Muscle layer of duodenum (tissue), 2 donors: ENCODE results near the gene PATJ.
"Not testable (repeated sequence)": the region's sequence is repeated elsewhere in the genome, so short reads cannot be mapped to it uniquely, and the experiment has no call there.

ENCODE experiments used
- H3K27ac ChIP-seq: one replicate; pipeline ENCODE4 v1.7.0; 2013; ENCODE audit warnings: mild to moderate bottlenecking, low read length
- H3K27me3 ChIP-seq: one replicate; pipeline ENCODE4 v1.7.0; 2013; ENCODE audit warnings: low read depth, mild to moderate bottlenecking, control low read depth, low read length
- H3K36me3 ChIP-seq, 2 donors: one replicate each; pipeline ENCODE4 v1.7.0; 2013; ENCODE audit warnings: low read length in 2 of 2, control low read depth in 1 of 2, mild to moderate bottlenecking in 1 of 2; ENCODE audit not compliant: insufficient read depth in 2 of 2, control insufficient read depth in 1 of 2
- H3K4me1 ChIP-seq, 2 donors: one replicate each; pipeline ENCODE4 v1.7.0; 2013; ENCODE audit warnings: low read length in 2 of 2, mild to moderate bottlenecking in 2 of 2, control low read depth in 1 of 2, moderate library complexity in 1 of 2; ENCODE audit not compliant: insufficient read depth in 2 of 2, control insufficient read depth in 1 of 2
- H3K4me3 ChIP-seq, 2 donors: one replicate each; pipeline ENCODE4 v1.7.0; 2013; ENCODE audit warnings: low read length in 2 of 2, low read depth in 1 of 2, mild to moderate bottlenecking in 1 of 2
- H3K9me3 ChIP-seq, 2 donors: one replicate each; pipeline ENCODE4 v1.7.0; 2013; ENCODE audit warnings: low read length in 2 of 2, control low read depth in 1 of 2, mild to moderate bottlenecking in 1 of 2; ENCODE audit not compliant: control insufficient read depth in 1 of 2
- donor health status: healthy.

PATJ gene

DNA sequence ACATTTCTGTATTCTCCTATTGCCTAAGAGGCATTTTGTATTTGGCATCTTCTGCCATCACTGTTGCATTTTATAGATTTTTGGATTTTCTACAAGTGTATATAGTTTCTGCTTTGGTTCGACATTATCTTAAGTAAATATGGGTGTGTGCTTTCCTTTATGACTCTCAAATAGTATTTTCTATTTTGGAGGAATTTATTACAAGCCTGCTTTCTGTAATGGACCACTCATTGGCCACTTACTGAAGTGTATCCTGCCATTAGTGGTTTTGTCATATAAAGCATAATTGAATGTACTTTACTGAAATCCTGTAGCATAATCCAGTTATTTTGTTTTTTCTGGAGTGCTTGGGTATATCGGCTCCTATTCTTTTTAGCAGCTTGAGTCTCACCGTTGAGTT lies 184.3 kb downstream of the PATJ start:
- no peaks in the 10 kb centered on the region for H3K4me1 ChIP-seq
- H3K4me3 ChIP-seq, result no peak overlapping the region
- H3K9me3 ChIP-seq, result no peaks in the 10 kb centered on the region
- H3K27me3 ChIP-seq, result no peaks in the 10 kb centered on the region
- no peak overlapping the region for H3K27ac ChIP-seq
- peaks cover 5 to 6% of the 10 kb centered on the region in 2 donors for H3K36me3 ChIP-seq

DNA sequence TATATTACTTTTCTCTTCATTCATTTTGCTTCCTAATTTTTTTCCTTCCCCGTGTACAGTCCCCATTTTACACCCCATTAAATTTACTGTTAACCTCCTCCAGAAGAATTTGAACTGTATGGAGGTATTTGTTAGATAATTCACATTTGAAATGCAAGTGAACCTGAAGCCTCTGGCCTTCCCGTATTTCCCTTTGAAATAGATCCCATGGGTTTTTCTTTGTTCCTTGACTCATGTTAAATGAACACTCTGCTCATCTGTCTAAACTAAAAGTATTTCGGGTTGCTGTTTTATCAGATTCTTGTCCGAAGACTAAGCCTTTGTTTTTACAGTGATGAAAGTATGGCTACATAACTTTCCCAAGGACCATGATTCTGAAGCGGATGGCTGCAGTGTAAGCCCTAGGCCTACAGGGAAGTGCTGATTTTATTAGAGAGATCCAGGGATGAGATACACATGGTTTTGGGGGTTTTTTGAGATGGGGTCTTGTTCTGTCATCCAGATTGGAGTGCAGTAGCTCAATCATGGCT lies 187.9 kb downstream of the PATJ start:
- peaks cover 5 to 6% of the 10 kb centered on the region in 2 donors for H3K36me3 ChIP-seq
- no peaks in the 10 kb centered on the region for H3K9me3 ChIP-seq
- no peaks in the 10 kb centered on the region for H3K4me1 ChIP-seq
- H3K27ac ChIP-seq, result no peak overlapping the region
- H3K27me3 ChIP-seq, result no peaks in the 10 kb centered on the region
- H3K4me3 ChIP-seq, result no peak overlapping the region

DNA sequence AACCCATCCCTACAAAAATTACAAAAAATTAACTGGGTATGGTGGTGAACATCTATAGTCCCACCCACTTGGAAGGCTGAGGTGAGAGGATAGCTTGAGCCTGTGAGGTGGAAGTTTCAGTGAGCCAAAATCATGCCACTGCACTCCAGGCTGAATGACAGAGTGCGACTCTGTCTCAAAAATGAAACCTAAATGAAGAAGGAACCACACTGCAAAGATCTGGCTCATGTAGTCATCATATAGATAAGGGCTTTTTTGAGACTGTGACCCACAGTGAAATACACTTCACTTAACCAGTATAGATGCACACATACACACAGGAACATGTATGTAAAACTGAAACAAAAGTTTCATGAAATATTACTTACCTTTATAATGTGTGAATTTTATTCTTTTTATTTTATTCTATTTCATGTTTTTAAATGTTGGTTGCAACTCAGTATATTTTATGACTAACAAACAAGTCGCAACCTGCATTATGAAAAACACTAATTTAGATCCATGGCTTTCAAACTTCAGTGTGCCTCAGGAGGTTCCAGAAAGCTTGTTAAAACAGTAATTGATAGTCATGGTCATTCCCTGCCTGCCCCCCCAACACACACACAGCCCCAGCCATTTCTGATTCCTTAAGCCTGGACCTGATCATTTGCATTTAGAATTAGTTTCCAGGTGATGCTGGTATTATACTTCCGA lies 189.5 kb downstream of the PATJ start:
- H3K9me3 ChIP-seq, result no peaks in the 10 kb centered on the region
- peaks cover 5 to 6% of the 10 kb centered on the region in 2 donors for H3K36me3 ChIP-seq
- H3K4me1 ChIP-seq, result no peaks in the 10 kb centered on the region
- no peaks in the 10 kb centered on the region for H3K27me3 ChIP-seq
- H3K27ac ChIP-seq, result no peak overlapping the region
- no peak overlapping the region for H3K4me3 ChIP-seq

DNA sequence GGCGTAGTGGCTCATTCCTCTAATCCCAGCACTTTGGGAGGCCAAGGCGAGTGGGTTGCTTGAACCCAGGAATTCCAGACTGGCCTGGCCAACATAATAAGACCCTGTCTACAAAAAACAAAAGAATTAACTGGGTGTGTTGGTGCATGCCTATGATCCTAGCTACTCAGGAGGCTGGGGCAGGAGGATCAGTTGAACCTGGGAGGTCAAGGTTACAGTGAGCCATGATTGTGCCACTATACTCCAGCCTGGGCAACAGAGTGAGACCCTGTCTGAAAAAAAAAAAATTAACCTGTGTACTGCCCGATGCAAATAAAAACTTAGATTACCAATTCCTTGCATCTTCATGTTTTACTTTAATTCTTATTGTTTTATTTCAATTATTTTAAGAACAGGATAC lies 193.2 kb downstream of the PATJ start:
- H3K4me1 ChIP-seq, result no peaks in the 10 kb centered on the region
- no peaks in the 10 kb centered on the region for H3K36me3 ChIP-seq
- no peak overlapping the region for H3K27ac ChIP-seq
- no peaks in the 10 kb centered on the region for H3K9me3 ChIP-seq
- H3K27me3 ChIP-seq, result no peaks in the 10 kb centered on the region
- H3K4me3 ChIP-seq, result no peak overlapping the region

DNA sequence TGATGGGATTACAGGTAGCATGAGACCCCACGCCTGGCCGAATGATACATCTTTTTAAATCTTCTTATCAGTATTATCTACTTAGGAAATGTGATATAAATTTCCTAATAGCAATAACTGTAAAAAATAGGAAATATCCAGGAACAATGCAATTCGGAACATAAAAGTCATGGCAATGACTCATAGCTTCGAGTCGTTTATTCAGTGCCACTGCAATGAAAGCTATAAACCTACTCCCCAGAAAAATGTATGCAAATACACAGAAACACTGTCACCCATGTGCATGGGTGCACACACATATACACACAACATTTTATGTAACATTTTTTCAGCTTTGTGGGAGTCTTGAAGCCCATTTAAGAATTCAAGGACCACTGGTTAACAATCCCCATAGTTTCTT lies 194.6 kb downstream of the PATJ start:
- Histone ChIP-seq H3K4me3 (no peak overlapping the region), H3K27me3 (no peaks in the 10 kb centered on the region), H3K4me1 (no peaks in the 10 kb centered on the region), H3K9me3 (no peaks in the 10 kb centered on the region), H3K27ac (no peak overlapping the region), H3K36me3 (no peaks in the 10 kb centered on the region)

DNA sequence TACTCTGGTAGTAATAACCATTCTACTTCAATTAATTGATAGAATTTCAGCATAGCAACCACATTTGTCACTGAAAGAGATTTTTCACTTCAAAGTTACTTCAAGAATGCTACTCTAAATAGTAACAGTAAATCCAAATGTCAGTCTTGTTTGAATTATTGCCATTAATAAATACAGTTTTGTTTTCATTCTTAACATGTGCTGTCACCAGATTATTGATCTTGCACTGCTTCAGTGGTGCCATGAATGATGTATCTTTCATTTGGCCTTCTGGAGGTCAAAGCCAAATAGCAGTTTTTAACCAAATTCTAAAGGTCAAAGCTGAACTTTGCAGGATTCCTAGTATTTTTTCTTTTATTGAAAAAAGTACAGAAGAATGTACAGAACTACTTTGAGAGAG lies 199.5 kb downstream of the PATJ start:
- no peaks in the 10 kb centered on the region for H3K4me1 ChIP-seq
- no peaks in the 10 kb centered on the region for H3K36me3 ChIP-seq
- H3K4me3 ChIP-seq, result no peak overlapping the region
- no peak overlapping the region for H3K27ac ChIP-seq
- H3K27me3 ChIP-seq, result no peaks in the 10 kb centered on the region
- H3K9me3 ChIP-seq, result no peaks in the 10 kb centered on the region

DNA sequence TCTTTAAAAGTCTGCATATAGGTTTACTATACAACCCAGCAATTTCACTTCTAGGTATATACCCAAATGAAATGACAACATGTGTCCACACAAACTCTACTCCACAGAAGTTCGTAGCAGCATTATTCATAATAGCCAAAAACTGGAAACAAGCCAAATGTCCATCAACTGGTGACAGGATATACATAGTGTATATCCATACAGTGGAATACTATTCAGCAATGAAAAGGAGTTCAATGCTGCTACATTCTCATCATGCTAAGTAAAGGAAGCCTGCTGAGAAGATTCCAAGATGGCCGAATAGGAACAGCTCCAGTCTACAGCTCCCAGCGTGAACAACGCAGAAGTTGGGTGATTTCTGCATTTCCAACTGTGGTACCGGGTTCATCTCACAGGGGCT lies 200.6 kb downstream of the PATJ start:
- Histone ChIP-seq H3K4me3 (no peak overlapping the region), H3K36me3 (no peaks in the 10 kb centered on the region), H3K27me3 (no peaks in the 10 kb centered on the region), H3K27ac (no peak overlapping the region), H3K4me1 (no peaks in the 10 kb centered on the region), H3K9me3 (no peaks in the 10 kb centered on the region)

DNA sequence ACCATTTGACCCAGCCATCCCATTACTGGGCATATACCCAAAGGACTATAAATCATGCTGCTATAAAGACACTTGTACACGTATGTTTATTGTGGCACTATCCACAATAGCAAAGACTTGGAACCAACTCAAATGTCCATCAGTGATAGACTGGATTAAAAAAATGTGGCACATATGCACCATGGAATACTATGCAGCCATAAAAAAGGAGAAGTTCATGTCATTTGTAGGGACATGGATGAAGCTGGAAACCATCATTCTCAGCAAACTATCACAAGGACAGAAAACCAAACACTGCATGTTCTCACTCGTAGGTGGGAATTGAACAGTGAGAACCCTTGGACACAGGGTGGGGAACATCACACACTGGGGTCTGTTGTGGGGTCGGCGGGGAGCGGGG lies 206.4 kb downstream of the PATJ start:
- not testable (repeated sequence) for H3K27ac ChIP-seq, H3K9me3 ChIP-seq, H3K27me3 ChIP-seq, H3K4me3 ChIP-seq, H3K36me3 ChIP-seq, H3K4me1 ChIP-seq

DNA sequence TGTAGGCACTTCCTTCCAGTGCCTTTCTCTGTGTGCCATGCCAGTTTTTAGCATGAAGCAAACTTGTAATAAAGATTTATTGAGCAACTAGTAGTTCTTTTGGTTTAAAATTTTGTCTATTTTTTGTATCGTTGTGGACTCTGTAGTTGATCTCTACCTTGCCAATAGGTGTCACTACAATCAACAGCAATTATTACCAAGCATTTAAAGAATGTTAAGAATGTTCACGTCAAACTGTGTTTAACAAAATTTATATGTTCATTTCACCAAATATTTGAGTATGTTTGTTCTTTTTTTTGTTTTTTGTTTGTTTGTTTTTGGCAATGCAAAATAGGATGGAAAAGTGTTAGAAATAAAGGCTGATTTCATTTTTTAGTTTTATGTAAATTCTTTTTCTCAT lies 208.1 kb downstream of the PATJ start:
- Histone ChIP-seq H3K27ac (no peak overlapping the region), H3K36me3 (no peaks in the 10 kb centered on the region), H3K27me3 (no peaks in the 10 kb centered on the region), H3K9me3 (peaks cover 0 to 2% of the 10 kb centered on the region in 2 donors), H3K4me3 (no peak overlapping the region), H3K4me1 (no peaks in the 10 kb centered on the region)

DNA sequence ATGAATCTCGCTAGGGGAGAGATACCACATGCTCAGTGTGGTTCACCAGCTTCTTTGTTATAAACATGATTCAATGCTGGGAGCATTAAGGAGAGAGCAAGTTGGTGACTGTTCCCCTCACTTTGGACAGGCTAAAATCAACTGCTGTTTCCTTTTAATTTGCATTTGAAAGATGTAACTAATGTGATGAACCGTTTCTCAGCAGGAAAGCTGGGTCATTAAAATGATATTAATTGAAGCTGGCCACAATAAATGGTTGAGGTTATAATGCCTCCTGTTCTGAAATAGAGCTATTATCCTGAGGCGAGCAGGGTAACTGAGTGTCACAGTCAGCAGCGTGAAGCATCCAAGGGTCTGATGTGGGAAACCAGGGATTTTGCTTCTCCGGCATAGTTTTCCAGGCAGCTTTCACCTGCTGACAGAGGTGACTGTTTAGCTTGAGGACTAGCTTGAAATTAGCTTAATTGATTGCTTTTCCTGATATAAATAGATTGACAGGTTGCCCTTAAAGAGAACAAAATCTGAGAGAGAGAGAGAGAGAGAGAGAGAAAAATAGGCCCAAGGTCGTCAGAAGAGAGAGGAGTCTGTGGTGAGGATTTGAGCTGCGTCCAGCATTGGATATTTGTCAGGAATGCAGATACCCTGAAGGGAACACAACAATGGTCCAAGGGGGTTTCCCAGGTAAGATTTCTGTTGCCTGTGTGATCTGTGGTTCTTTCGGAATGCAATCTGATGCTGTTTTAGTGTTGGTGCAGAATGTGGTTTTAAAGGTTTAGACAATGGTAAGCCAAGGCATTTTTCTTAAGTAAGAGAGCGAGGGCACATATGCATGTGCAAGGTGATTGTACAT lies 209.7 kb downstream of the PATJ start:
- H3K27me3 ChIP-seq, result no peaks in the 10 kb centered on the region
- H3K27ac ChIP-seq, result no peak overlapping the region
- H3K4me1 ChIP-seq, result no peaks in the 10 kb centered on the region
- peaks cover 0 to 2% of the 10 kb centered on the region in 2 donors for H3K9me3 ChIP-seq
- H3K4me3 ChIP-seq, result no peak overlapping the region
- no peaks in the 10 kb centered on the region for H3K36me3 ChIP-seq

DNA sequence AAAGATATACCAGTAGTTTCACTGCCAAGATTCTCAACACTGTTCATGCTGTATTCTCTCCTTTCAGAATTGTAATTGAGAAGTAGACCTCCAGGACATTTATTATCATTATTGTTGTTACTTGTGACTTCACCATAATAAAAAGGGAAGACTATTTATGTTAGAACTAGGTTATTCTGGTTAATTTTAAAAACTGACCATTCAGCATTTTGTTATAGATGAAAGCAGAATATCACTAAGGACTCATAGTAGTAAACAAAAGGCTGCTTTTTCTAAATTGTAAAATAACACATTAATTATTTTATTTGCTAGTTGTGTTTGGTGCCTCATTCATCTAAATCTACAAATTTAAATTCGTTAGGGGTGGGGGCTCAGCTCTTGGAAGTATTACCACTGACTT lies 210.4 kb downstream of the PATJ start:
- Histone ChIP-seq H3K4me1 (no peaks in the 10 kb centered on the region), H3K27me3 (no peaks in the 10 kb centered on the region), H3K4me3 (no peak overlapping the region), H3K9me3 (peaks cover 0 to 2% of the 10 kb centered on the region in 2 donors), H3K27ac (no peak overlapping the region), H3K36me3 (no peaks in the 10 kb centered on the region)
